Measurements from ENCODE around the gene CSTF3. TPM values are rescaled to one million over a fixed set of nuclear protein-coding genes. Genes with fewer than 3 reads are reported as not detected.

CSTF3 gene
- total RNA-seq, 1 donor: 31.5 TPM

DNA sequence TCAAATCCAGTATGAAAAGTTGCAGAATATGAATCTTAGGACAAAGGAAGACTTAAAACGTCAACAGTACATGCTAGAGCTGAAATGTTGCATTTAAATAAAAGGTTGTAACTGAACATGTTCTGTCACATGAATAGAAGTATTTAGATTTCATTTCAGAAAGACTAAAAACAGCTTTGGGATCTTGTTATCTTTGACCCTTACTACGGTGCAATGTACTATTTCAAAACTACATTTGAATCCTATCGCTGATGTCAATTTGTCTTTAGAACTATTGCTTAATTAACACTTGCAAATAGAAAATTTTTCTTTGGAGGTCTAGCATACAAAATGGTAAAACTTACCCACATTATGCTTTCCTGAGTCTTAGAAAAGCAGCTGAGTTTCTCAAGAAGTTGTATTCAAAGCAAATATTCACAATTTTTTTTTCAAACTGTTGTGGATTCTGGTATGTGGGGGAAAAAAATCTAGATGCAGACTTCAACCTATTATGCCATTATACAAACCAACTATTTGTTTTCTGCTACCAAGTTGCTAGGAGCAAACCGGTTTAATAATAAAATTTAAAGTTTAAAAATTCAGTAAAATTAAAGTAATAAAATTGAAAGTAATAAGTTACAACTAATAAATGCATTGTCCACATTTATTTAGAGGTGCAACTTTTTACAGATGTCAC is 25.4 kb downstream of the CSTF3 start:
- DNase-seq (ENCODE audit: low read depth): no peak
- no peak overlapping the region for H3K4me3 ChIP-seq (ENCODE audit: low read depth, low read length)
- no peak for TF ChIP-seq CTCF (IDR thresholded peaks at IDR 0.05; ENCODE audit: insufficient read depth, low read depth, low read length)

GRCh38 chr11:33135216-33135615 is 26.1 kb downstream of the CSTF3 start:
- no peak for TF ChIP-seq CTCF (IDR thresholded peaks at IDR 0.05; ENCODE audit: insufficient read depth, low read depth, low read length)
- no peak overlapping the region for H3K4me3 ChIP-seq (ENCODE audit: low read depth, low read length)
- DNase-seq (ENCODE audit: low read depth): peak; percentile 88

- H3K4me3 ChIP-seq (ENCODE audit: low read depth, low read length): no peak overlapping the region
- DNase-seq (ENCODE audit: low read depth): no peak
- TF ChIP-seq CTCF (IDR thresholded peaks at IDR 0.05; ENCODE audit: insufficient read depth, low read depth, low read length): no peak
Measured at GRCh38 chr11:33134276-33134675, 27.0 kb downstream of the CSTF3 start.

GRCh38 chr11:33133761-33134160 is 27.5 kb downstream of the CSTF3 start:
- no peak for TF ChIP-seq CTCF (IDR thresholded peaks at IDR 0.05; ENCODE audit: insufficient read depth, low read depth, low read length)
- no peak overlapping the region for H3K4me3 ChIP-seq (ENCODE audit: low read depth, low read length)
- DNase-seq (ENCODE audit: low read depth): no peak

GRCh38 chr11:33132510-33132909 is 28.8 kb downstream of the CSTF3 start:
- H3K4me3 ChIP-seq (ENCODE audit: low read depth, low read length): no peak overlapping the region
- no peak for DNase-seq (ENCODE audit: low read depth)
- no peak for TF ChIP-seq CTCF (IDR thresholded peaks at IDR 0.05; ENCODE audit: insufficient read depth, low read depth, low read length)

DNA sequence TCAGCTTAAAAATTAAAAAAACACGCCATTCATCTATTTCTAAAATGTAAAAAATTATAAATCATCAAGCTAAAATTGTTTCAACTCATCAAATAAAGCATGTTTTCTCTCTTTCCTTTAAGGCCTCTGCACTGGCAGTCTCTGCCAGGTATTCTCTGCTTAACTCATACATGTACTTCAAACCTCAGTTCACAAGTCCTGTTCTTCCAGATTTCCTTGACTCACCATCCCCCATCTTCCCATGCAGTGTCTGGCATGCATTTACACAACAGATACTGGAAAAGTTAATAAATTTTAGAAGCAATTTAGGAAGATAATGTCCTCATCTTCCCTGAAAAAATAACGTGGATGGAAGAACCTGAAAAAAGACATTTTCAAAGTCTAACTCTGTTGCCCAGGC is 32.5 kb downstream of the CSTF3 start:
- TF ChIP-seq CTCF (IDR thresholded peaks at IDR 0.05; ENCODE audit: insufficient read depth, low read depth, low read length): no peak
- no peak overlapping the region for H3K4me3 ChIP-seq (ENCODE audit: low read depth, low read length)
- no peak for DNase-seq (ENCODE audit: low read depth)

DNA sequence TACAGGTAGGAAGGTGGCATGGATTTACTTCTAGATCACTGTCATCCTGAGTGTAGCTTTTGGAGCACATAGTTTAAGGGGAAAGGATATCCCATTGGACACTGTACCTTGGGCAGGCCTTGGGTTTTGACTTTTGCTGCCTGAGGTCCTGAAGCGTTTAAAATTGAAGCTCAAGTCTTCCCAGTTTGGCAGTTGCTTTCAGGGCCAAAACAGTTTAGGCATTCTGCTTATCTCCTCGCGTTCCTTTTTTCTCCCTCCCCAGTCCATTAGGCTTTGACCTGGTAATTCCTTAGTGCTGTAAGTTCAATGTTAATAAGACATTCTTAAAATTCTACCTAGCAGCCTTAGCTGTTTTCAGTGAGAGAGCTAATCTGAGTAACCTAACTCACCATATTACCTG is 35.7 kb downstream of the CSTF3 start:
- no peak overlapping the region for H3K4me3 ChIP-seq (ENCODE audit: low read depth, low read length)
- no peak for DNase-seq (ENCODE audit: low read depth)
- no peak for TF ChIP-seq CTCF (IDR thresholded peaks at IDR 0.05; ENCODE audit: insufficient read depth, low read depth, low read length)
